Prostate gland (tissue), 2 donors: ENCODE measurements around the gene MTPN.

Experiments used
- POLR2A ChIP-seq: fragments of 450-650 bp; IDR thresholded peaks from one replicate; pipeline ENCODE4 v1.6.1; 2016; ENCODE audit warnings: antibody characterized with exemption, mild to moderate bottlenecking
- POLR2AphosphoS5 ChIP-seq: sonication (generic); formaldehyde crosslinking; IDR thresholded peaks from one replicate; pipeline ENCODE4 v1.6.1; 2017; ENCODE audit warnings: antibody characterized with exemption
- TF ChIP-seq, protein P1 (sequence below), 4 experiments: fragments of 200-600 bp in 2 of 4; fragments of 450-650 bp in 2 of 4; sonication (generic) in 2 of 4; IDR thresholded peaks; 1 replicate in 3 of 4; 2 replicates in 1 of 4; pipeline ENCODE4 v1.5.1; 2016 to 2019; ENCODE audit warnings: antibody characterized with exemption in 4 of 4, mild to moderate bottlenecking in 2 of 4, moderate library complexity in 2 of 4

DNA sequence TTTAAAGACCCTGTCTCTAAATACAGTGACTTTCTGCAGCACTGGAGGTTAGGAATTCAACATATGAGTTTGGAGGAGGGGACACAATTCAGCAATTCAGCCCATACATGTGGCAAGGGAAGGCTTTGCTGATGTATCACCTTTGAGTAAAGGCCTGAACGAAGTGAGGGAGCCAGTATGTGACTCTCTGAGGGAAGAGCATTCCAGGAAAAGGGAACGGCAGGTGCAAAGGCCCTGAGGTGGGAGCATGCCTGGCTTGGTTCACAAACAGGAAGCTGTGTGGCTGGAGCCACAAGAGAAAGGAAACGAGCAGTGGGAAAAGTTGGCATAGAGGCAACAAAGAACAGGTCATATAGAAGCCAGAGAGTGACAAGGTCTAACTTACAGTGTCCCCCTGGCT lies 72.9 kb downstream of the MTPN start:
- TF ChIP-seq, protein P1, sequence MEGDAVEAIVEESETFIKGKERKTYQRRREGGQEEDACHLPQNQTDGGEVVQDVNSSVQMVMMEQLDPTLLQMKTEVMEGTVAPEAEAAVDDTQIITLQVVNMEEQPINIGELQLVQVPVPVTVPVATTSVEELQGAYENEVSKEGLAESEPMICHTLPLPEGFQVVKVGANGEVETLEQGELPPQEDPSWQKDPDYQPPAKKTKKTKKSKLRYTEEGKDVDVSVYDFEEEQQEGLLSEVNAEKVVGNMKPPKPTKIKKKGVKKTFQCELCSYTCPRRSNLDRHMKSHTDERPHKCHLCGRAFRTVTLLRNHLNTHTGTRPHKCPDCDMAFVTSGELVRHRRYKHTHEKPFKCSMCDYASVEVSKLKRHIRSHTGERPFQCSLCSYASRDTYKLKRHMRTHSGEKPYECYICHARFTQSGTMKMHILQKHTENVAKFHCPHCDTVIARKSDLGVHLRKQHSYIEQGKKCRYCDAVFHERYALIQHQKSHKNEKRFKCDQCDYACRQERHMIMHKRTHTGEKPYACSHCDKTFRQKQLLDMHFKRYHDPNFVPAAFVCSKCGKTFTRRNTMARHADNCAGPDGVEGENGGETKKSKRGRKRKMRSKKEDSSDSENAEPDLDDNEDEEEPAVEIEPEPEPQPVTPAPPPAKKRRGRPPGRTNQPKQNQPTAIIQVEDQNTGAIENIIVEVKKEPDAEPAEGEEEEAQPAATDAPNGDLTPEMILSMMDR (IDR thresholded peaks at IDR 0.05), result no peak
- TF ChIP-seq POLR2A (no peak), POLR2AphosphoS5 (no peak)
